HG03064 (cell line): ENCODE measurements around the gene IHH.

Experiments
- ATAC-seq: cut with Tn5 transposase; IDR thresholded peaks from one replicate; pipeline ENCODE4 v1.9.1; 2021; ENCODE audit warnings: low read depth; ENCODE audit not compliant: unreplicated experiment

Gene IHH

GRCh38 chr2:219060821-219061791 lies at the start of gene IHH:
IHH (minus strand) TSS chr2:219060921; CDS start chr2:219060467, 454 bp downstream.
- ATAC-seq, result no peak

- ATAC-seq, result no peak
Observed at GRCh38 chr2:219109471-219109870, 48.8 kb upstream of the IHH start.

DNA sequence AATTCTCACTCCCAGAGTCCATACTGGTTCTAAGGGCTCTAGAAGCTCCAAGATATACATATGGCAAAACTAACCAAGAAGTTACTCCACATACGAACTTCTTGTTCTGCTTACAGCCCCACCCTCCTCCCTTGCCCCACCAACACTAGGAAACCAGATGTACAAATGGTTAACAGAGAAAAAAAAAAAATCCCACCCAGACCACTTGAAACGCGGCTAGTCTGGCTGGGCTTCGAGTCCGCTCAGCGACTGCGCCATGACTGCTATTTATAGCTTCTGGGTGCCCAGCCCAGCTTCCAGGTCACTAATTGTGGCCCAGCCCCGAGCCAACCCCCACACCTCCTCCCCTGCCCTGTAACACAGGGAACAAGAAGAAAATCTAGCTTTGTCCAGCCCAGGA lies 47.0 kb upstream of the IHH start:
- ATAC-seq, result no peak

DNA sequence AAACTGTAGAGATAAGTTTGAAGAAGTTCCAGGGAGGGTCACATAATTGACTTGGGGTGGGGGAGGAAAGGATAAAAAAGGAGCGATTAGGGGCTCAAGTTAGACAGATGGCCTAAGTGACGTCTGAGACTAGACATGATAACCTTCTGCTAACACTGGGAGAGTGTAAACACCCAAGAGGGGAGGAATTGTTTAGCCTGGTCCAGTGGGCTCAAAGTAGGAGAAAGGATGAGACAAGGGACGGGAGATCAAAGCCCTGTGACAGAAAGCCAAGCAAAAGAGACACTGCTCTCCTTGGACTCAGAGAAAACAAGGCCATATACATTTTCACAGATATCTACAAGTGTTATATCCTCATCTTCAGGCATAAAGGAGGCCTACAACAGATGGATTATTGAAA lies 45.5 kb upstream of the IHH start:
- no peak for ATAC-seq

DNA sequence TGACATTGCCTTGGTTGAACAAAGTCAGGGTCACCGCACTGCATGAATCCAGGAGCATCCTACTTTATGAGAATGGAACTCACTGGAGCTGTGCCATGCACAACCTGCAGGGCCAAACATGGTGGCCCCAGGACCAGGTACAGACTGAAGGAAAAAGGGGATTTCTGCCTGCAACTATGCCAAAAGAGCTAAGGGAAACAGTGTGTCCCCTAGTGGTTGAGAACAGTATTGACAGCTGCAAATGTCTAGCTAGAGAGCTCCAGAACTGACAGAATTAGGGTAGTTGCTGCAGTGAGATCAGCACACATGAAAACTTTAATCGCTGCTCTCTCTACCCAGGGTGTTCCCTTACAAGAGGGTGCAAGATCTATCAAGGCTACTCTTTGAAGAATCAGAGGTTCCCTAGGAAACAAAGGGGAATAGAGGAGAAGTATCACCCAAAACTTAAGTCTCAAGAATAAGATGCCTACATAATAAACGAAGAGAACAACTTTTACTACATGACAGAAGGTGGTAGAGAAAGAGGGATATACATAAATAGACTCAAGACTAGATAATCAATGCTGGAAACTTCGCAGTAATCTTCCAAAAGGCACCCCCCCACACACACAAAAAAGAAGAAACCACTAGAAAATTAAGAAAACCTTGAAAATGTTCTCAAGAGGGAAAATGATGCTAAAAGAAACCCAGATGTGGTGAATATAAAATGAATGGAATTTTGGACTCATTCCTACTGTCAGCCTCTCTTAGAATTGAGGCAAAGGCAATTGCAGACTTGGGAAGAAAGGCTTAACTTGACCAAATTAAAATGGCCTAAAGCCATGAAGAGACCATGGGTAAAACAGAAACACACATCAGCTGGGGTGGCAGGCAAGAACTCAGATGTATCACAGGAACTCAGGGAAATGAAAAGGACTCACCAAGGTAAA lies 43.6 kb upstream of the IHH start:
- ATAC-seq, result no peak

GRCh38 chr2:219099329-219099728 lies 38.6 kb upstream of the IHH start:
- no peak for ATAC-seq

- ATAC-seq, result no peak
Observed at GRCh38 chr2:219095406-219095935, 34.8 kb upstream of the IHH start.

DNA sequence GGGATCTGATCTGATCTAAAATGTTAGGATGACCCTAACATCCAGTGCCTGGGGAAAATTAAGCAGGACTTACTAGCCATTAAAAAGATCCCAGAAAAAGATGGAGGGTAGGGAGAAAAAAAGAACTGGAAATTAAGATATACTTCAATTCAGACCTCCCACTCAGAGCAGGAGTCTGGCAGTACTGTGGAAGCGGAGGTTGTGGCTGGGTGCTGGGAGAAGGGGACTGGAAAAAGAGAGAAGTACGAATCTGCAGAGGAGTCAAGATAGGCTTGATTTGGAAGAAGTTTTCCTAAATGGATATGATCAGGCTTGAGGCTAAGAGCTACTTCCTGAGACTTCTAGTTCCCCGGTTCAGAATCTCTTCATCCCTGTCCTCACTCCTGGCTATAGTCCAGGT lies 33.5 kb upstream of the IHH start:
- ATAC-seq, result no peak

DNA sequence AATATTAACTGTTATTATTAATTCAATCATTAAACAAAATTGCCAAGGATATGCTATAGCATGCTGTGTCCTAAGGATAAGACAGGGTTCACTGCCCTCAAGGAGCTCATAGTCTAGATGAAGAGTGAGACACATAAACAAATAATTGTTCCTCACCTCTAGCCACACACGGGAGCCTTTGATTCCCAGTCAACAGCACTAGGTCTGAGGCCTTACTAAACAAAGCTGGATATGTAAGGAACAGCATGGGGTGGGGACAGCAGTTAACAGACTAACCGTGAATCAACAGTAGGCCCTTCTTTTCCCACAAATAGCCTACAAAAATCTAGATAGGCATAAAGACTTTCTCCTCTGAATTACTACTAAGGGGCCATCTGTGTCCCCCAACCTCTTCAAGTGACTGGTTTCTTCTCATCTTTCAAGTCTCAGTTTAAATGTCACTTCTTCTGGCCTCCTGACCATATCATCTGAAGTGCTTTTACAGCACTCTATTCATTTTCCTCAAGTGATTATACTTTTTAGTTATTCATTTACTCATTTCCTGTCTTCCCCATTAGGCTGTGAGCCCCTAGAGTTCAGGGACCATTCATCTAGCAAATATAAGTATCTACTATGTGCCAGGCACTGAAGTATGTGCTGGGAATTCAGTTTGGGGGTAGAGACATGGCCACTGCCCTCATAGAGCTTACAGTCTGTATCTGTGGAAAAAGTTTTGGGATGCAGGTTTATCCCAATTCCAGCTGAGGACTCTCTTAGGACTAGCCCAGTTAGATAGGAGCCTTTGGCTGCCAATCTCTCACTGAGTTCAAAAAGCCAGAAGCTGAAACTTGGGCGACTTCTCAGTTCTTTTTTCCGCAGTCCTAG lies 29.9 kb upstream of the IHH start:
- ATAC-seq, result no peak

GRCh38 chr2:219089330-219089729 lies 28.6 kb upstream of the IHH start:
- ATAC-seq, result no peak

GRCh38 chr2:219087848-219088247 lies 27.1 kb upstream of the IHH start:
- ATAC-seq, result no peak

- no peak for ATAC-seq
Observed at GRCh38 chr2:219087361-219087760, 26.6 kb upstream of the IHH start.

GRCh38 chr2:219086196-219086595 lies 25.5 kb upstream of the IHH start:
- ATAC-seq, result no peak

DNA sequence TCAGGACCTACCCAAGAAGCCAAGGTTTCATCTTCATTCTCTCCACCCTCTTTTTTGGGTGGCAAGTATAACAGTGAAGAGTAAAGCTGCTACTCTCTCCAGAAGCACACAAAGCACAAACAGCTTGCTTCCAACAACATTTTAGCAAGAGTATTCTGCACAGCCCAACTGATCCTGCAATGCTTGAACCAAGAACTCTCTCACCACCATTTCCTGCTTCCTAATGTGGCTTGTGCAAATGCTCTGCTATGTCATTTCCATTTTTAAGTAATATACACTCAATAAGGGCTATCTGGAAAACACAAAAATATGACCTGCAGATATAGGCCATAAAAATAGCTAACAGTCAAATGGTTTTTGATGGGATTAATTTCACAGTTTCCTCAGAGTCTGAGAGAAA lies 24.1 kb upstream of the IHH start:
- no peak for ATAC-seq

- no peak for ATAC-seq
Observed at GRCh38 chr2:219082332-219082958, 21.7 kb upstream of the IHH start.

- ATAC-seq, result no peak
Observed at GRCh38 chr2:219081701-219082331, 21.1 kb upstream of the IHH start.

DNA sequence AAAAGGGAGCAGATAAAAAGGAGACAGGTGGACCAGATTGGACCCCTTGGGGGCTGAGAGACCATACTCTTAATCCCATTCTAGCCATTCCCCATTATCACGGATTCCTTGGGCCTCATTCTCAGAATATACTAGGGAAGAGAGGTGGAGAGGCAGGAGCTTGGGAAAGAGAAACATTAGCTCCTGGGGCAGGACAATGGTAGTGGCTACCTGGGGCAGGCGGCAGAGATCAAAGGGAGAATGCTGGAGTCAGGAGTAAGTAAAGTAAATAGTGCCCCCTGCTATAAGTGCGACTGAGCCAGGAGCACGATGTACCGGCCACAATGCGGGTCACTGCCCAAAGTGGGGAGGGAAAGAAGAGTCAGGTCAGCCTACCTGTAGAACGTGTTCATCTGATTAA lies 20.4 kb upstream of the IHH start:
- no peak for ATAC-seq

DNA sequence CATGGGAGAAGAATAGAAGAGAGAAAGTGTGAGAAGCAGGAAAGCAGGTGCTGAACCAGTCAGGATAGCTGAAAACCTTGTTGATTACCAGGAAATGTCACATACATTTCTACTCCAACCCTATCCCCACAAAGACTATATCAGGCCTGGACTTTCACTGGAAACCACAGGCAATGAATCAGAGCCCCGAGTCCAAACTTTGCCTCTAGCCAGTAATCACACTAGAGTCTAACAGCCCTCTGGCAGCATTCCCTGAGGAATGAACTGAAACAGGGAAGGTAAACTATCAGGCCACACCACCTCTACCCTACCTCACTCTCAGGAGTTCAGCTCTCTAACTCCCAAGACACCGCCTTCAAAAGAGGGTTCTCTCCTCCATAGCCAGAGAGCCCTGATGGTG lies 18.7 kb upstream of the IHH start:
- ATAC-seq, result no peak

- ATAC-seq, result no peak
Observed at GRCh38 chr2:219078951-219079350, 18.2 kb upstream of the IHH start.
